GM12875 (cell line): ENCODE data around the gene STRA6.
A peak's percentile ranks its signal among the peaks of the same experiment; 100 is the strongest.

ENCODE experiments used
- H3K4me3 ChIP-seq: one replicate; pipeline ENCODE4 v1.5.1; 2011; ENCODE audit warnings: low read depth, low read length, control low read depth
- CTCF ChIP-seq: IDR thresholded peaks from 2 replicates; pipeline ENCODE4 v1.5.1; 2011; ENCODE audit warnings: low read depth, mild to moderate bottlenecking, control low read depth, inconsistent platforms, low read length, moderate library complexity, borderline replicate concordance; ENCODE audit not compliant: insufficient read depth

STRA6 gene

GRCh38 chr15:74211656-74212055 is 9.1 kb upstream of the STRA6 start:
- no peak for TF ChIP-seq CTCF
- H3K4me3 ChIP-seq: no peak overlapping the region

- no peak for TF ChIP-seq CTCF
- H3K4me3 ChIP-seq: no peak overlapping the region
These were observed 8.1 kb upstream of the STRA6 start for GRCh38 chr15:74210729-74211128.

GRCh38 chr15:74209997-74210671 is 7.5 kb upstream of the STRA6 start:
- no peak for TF ChIP-seq CTCF
- no peak overlapping the region for H3K4me3 ChIP-seq

- no peak overlapping the region for H3K4me3 ChIP-seq
- 0 out of 2 replicates have a peak, but pooled peaks have one; percentile 2 for TF ChIP-seq CTCF
These were observed 7.0 kb upstream of the STRA6 start for GRCh38 chr15:74209560-74209958.

- no peak overlapping the region for H3K4me3 ChIP-seq
- TF ChIP-seq CTCF: no peak
These were observed 6.4 kb upstream of the STRA6 start for GRCh38 chr15:74208901-74209559.

GRCh38 chr15:74208496-74208895 is 5.9 kb upstream of the STRA6 start:
- H3K4me3 ChIP-seq: no peak overlapping the region
- no peak for TF ChIP-seq CTCF

GRCh38 chr15:74207652-74208440 is 5.3 kb upstream of the STRA6 start:
- no peak for TF ChIP-seq CTCF
- H3K4me3 ChIP-seq: no peak overlapping the region
